Measurements from ENCODE around the gene CPNE4. TPM values are rescaled to one million over a fixed set of nuclear protein-coding genes. Genes with fewer than 3 reads are reported as not detected.

Gene CPNE4
- total RNA-seq, 1 experiment from 2014 or later = 0.41 TPM

- H3K27me3 Mint-ChIP-seq (ENCODE audit: insufficient read depth, unreplicated experiment) = peaks cover 4% of the 10 kb centered on the region
- TF ChIP-seq CTCF (IDR thresholded peaks at IDR 0.05; ENCODE audit: insufficient read depth in 1 of 2, low read depth in 1 of 2, low read length in 1 of 2, severe bottlenecking in 1 of 2, unreplicated experiment in 1 of 2) = no peak
- H3K27ac Mint-ChIP-seq (ENCODE audit: unreplicated experiment) = no peak overlapping the region
- H3K9me3 ChIP-seq = no peaks in the 10 kb centered on the region
- H3K4me1 ChIP-seq = peaks cover 7% of the 10 kb centered on the region
- H3K36me3 ChIP-seq (ENCODE audit: control insufficient read depth, insufficient read depth, low read length) = no peaks in the 10 kb centered on the region
- CTCF ChIA-PET = no interaction called here
- H3K9me3 Mint-ChIP-seq (ENCODE audit: unreplicated experiment) = no peaks in the 10 kb centered on the region
- POLR2A ChIA-PET = no interaction called here
- no peaks in the 10 kb centered on the region for H3K27me3 ChIP-seq (replicated peaks; ENCODE audit: control insufficient read depth, insufficient read depth, low read length)
- no TSS peak for BruUV-seq (replicated peaks)
- no peak overlapping the region for H3K4me3 Mint-ChIP-seq (ENCODE audit: unreplicated experiment)
- no peak overlapping the region for H3K4me3 ChIP-seq (ENCODE audit: low read depth, low read length)
- DNase-seq = no peak
- peaks cover 6% of the 10 kb centered on the region for H3K4me1 Mint-ChIP-seq (ENCODE audit: low read depth, unreplicated experiment)
- H3K36me3 Mint-ChIP-seq (ENCODE audit: insufficient read depth, unreplicated experiment) = no peaks in the 10 kb centered on the region
- intact Hi-C loops (cut with micrococcal nuclease; ENCODE audit: unreplicated experiment) = loop anchor here (10.0 kb wide), 1 partner anchor 126 kb away; no protein-coding TSS in a partner anchor
Observed at GRCh38 chr3:131899021-131899420, 135.8 kb downstream of the CPNE4 start.

GRCh38 chr3:131898346-131898745 is 136.5 kb downstream of the CPNE4 start:
- H3K4me3 ChIP-seq (ENCODE audit: low read depth, low read length) = no peak overlapping the region
- ChIA-PET POLR2A (no interaction called here), CTCF (no interaction called here)
- intact Hi-C loops (cut with micrococcal nuclease; ENCODE audit: unreplicated experiment) = loop anchor here (10.0 kb wide), 1 partner anchor 126 kb away; no protein-coding TSS in a partner anchor
- Mint-ChIP-seq H3K27ac (ENCODE audit: unreplicated experiment) (no peak overlapping the region), H3K36me3 (ENCODE audit: insufficient read depth, unreplicated experiment) (no peaks in the 10 kb centered on the region), H3K9me3 (ENCODE audit: unreplicated experiment) (no peaks in the 10 kb centered on the region), H3K27me3 (ENCODE audit: insufficient read depth, unreplicated experiment) (peaks cover 4% of the 10 kb centered on the region), H3K4me3 (ENCODE audit: unreplicated experiment) (no peak overlapping the region), H3K4me1 (ENCODE audit: low read depth, unreplicated experiment) (no peaks in the 10 kb centered on the region)
- no peaks in the 10 kb centered on the region for H3K9me3 ChIP-seq
- no peaks in the 10 kb centered on the region for H3K36me3 ChIP-seq (ENCODE audit: control insufficient read depth, insufficient read depth, low read length)
- TF ChIP-seq CTCF (IDR thresholded peaks at IDR 0.05; ENCODE audit: insufficient read depth in 1 of 2, low read depth in 1 of 2, low read length in 1 of 2, severe bottlenecking in 1 of 2, unreplicated experiment in 1 of 2) = no peak
- H3K27me3 ChIP-seq (replicated peaks; ENCODE audit: control insufficient read depth, insufficient read depth, low read length) = no peaks in the 10 kb centered on the region
- no peak for DNase-seq
- no TSS peak for BruUV-seq (replicated peaks)
- H3K4me1 ChIP-seq = no peaks in the 10 kb centered on the region

GRCh38 chr3:131896285-131896684 is 138.5 kb downstream of the CPNE4 start:
- Histone ChIP-seq H3K4me1 (no peaks in the 10 kb centered on the region), H3K9me3 (no peaks in the 10 kb centered on the region), H3K4me3 (ENCODE audit: low read depth, low read length) (no peak overlapping the region), H3K36me3 (ENCODE audit: control insufficient read depth, insufficient read depth, low read length) (no peaks in the 10 kb centered on the region), H3K27me3 (replicated peaks; ENCODE audit: control insufficient read depth, insufficient read depth, low read length) (no peaks in the 10 kb centered on the region)
- H3K4me1 Mint-ChIP-seq (ENCODE audit: low read depth, unreplicated experiment) = no peaks in the 10 kb centered on the region
- BruUV-seq (replicated peaks) = no TSS peak
- no peak for TF ChIP-seq CTCF (IDR thresholded peaks at IDR 0.05; ENCODE audit: insufficient read depth in 1 of 2, low read depth in 1 of 2, low read length in 1 of 2, severe bottlenecking in 1 of 2, unreplicated experiment in 1 of 2)
- CTCF ChIA-PET = no interaction called here
- H3K4me3 Mint-ChIP-seq (ENCODE audit: unreplicated experiment) = no peak overlapping the region
- no peak overlapping the region for H3K27ac Mint-ChIP-seq (ENCODE audit: unreplicated experiment)
- H3K9me3 Mint-ChIP-seq (ENCODE audit: unreplicated experiment) = no peaks in the 10 kb centered on the region
- H3K27me3 Mint-ChIP-seq (ENCODE audit: insufficient read depth, unreplicated experiment) = peaks cover 6% of the 10 kb centered on the region
- POLR2A ChIA-PET = no interaction called here
- no peaks in the 10 kb centered on the region for H3K36me3 Mint-ChIP-seq (ENCODE audit: insufficient read depth, unreplicated experiment)
- intact Hi-C loops (cut with micrococcal nuclease; ENCODE audit: unreplicated experiment) = loop anchor here (10.0 kb wide), 1 partner anchor 129 kb away; no protein-coding TSS in a partner anchor
- no peak for DNase-seq
